Neural progenitor cell (in vitro differentiated cells): ENCODE data around the gene MAD1L1. TPM values are rescaled to one million over a fixed set of nuclear protein-coding genes. Genes with fewer than 3 reads are reported as not detected.

Experiments
- DNase-seq: peaks from one replicate; pipeline ENCODE4 v3.0.0-alpha.2; 2016; ENCODE audit warnings: low spot score
- H2AFZ ChIP-seq: fragments of 200-600 bp; sonication (generic); replicated peaks from 2 replicates; pipeline ENCODE4 v1.6.1; 2016; ENCODE audit warnings: antibody characterized with exemption
- H3F3A ChIP-seq: fragments of 200-600 bp; sonication (generic); 2 replicates; pipeline ENCODE4 v1.6.1; 2016; ENCODE audit warnings: antibody characterized with exemption, low read depth
- H3K27ac ChIP-seq: fragments of 200-600 bp; sonication (generic); 2 replicates; pipeline ENCODE4 v1.5.1; 2016; ENCODE audit warnings: mild to moderate bottlenecking
- H3K27me3 ChIP-seq: fragments of 200-600 bp; sonication (generic); 2 replicates; pipeline ENCODE4 v1.6.1; 2016; ENCODE audit warnings: mild to moderate bottlenecking, moderate library complexity
- H3K36me3 ChIP-seq: fragments of 200-600 bp; sonication (generic); 2 replicates; pipeline ENCODE4 v1.5.1; 2016
- H3K4me1 ChIP-seq: fragments of 200-600 bp; sonication (generic); 2 replicates; pipeline ENCODE4 v1.6.1; 2016; ENCODE audit warnings: mixed run types
- H3K4me2 ChIP-seq: fragments of 200-600 bp; sonication (generic); 2 replicates; pipeline ENCODE4 v1.6.1; 2016
- H3K4me3 ChIP-seq: fragments of 200-600 bp; sonication (generic); 2 replicates; pipeline ENCODE4 v1.5.1; 2016
- H3K79me2 ChIP-seq: fragments of 200-600 bp; sonication (generic); 2 replicates; pipeline ENCODE4 v1.6.1; 2016; ENCODE audit warnings: low read depth
- H3K9ac ChIP-seq: fragments of 200-600 bp; sonication (generic); 2 replicates; pipeline ENCODE4 v1.6.1; 2016
- H3K9me3 ChIP-seq: fragments of 200-600 bp; sonication (generic); 2 replicates; pipeline ENCODE4 v1.5.1; 2016; ENCODE audit warnings: low read depth
- H4K20me1 ChIP-seq: fragments of 200-600 bp; sonication (generic); 2 replicates; pipeline ENCODE4 v1.6.1; 2016; ENCODE audit warnings: low read depth
- H3K27ac Mint-ChIP-seq: 3 replicates; pipeline ENCODE4 v1.8.0; 2021; ENCODE audit warnings: mixed read lengths
- H3K27me3 Mint-ChIP-seq: 2 replicates; pipeline ENCODE4 v1.8.0; 2022; ENCODE audit warnings: low read depth, mild to moderate bottlenecking, inconsistent platforms, moderate library complexity, mixed read lengths; ENCODE audit not compliant: insufficient read depth
- H3K36me3 Mint-ChIP-seq: 3 replicates; pipeline ENCODE4 v1.8.0; 2021; ENCODE audit warnings: mixed read lengths
- H3K4me1 Mint-ChIP-seq: 3 replicates; pipeline ENCODE4 v1.8.0; 2021; ENCODE audit warnings: mixed read lengths
- H3K4me3 Mint-ChIP-seq: 3 replicates; pipeline ENCODE4 v1.8.0; 2021; ENCODE audit warnings: mild to moderate bottlenecking, moderate library complexity, mixed read lengths
- H3K9me3 Mint-ChIP-seq: 3 replicates; pipeline ENCODE4 v1.8.0; 2020; ENCODE audit warnings: mixed read lengths
- CTCF ChIP-seq: fragments of 200-600 bp; sonication (generic); IDR thresholded peaks from 2 replicates; pipeline ENCODE4 v1.5.1; 2017; ENCODE audit warnings: antibody characterized with exemption, mild to moderate bottlenecking
- EZH2 ChIP-seq: fragments of 200-600 bp; sonication (generic); IDR thresholded peaks from 2 replicates; pipeline ENCODE4 v1.6.1; 2017; ENCODE audit warnings: antibody characterized with exemption, mild to moderate bottlenecking, moderate library complexity
- EZH2phosphoT487 ChIP-seq: fragments of 200-600 bp; sonication (generic); IDR thresholded peaks from 2 replicates; pipeline ENCODE4 v1.6.1; 2017; ENCODE audit warnings: antibody characterized with exemption
- total RNA-seq: library from RNA; depleted of rRNA; stranded (reverse); fragments of >200 nt; gene quantifications from 2 replicates; pipeline ENCODE4 v1.2.3, GENCODE V29; 2015; ENCODE audit warnings: low replicate concordance

Gene MAD1L1
- total RNA-seq, 1 donor from 2014 or later, result 23.7 TPM

GRCh38 chr7:2050511-2050866 lies 182.3 kb downstream of the MAD1L1 start:
- Histone ChIP-seq H3F3A (no peaks in the 10 kb centered on the region), H3K27me3 (no peaks in the 10 kb centered on the region), H3K4me3 (no peak overlapping the region), H3K79me2 (no peaks in the 10 kb centered on the region), H2AFZ (no peak overlapping the region), H3K9ac (no peak overlapping the region), H4K20me1 (no peaks in the 10 kb centered on the region), H3K4me2 (no peak overlapping the region), H3K27ac (no peak overlapping the region), H3K9me3 (no peaks in the 10 kb centered on the region), H3K4me1 (no peaks in the 10 kb centered on the region), H3K36me3 (no peaks in the 10 kb centered on the region)
- peaks cover 19% of the 10 kb centered on the region for H3K4me1 Mint-ChIP-seq
- H3K27me3 Mint-ChIP-seq, result peaks cover 2% of the 10 kb centered on the region
- TF ChIP-seq EZH2 (no peak), EZH2phosphoT487 (no peak), CTCF (no peak)
- DNase-seq, result no peak
- H3K4me3 Mint-ChIP-seq, result no peak overlapping the region
- no peak overlapping the region for H3K27ac Mint-ChIP-seq
- H3K36me3 Mint-ChIP-seq, result peaks cover 6% of the 10 kb centered on the region
- no peaks in the 10 kb centered on the region for H3K9me3 Mint-ChIP-seq

- Mint-ChIP-seq H3K4me3 (no peak overlapping the region), H3K27me3 (no peaks in the 10 kb centered on the region), H3K27ac (no peak overlapping the region), H3K36me3 (peaks cover 6% of the 10 kb centered on the region), H3K4me1 (peaks cover 18% of the 10 kb centered on the region), H3K9me3 (no peaks in the 10 kb centered on the region)
- H3K36me3 ChIP-seq, result no peaks in the 10 kb centered on the region
- no peaks in the 10 kb centered on the region for H3F3A ChIP-seq
- H3K4me1 ChIP-seq, result no peaks in the 10 kb centered on the region
- no peak overlapping the region for H3K4me3 ChIP-seq
- H3K9me3 ChIP-seq, result no peaks in the 10 kb centered on the region
- TF ChIP-seq CTCF, result no peak
- no peak for TF ChIP-seq EZH2phosphoT487
- TF ChIP-seq EZH2, result no peak
- H3K9ac ChIP-seq, result no peak overlapping the region
- no peaks in the 10 kb centered on the region for H4K20me1 ChIP-seq
- no peak for DNase-seq
- no peak overlapping the region for H3K4me2 ChIP-seq
- no peak overlapping the region for H3K27ac ChIP-seq
- H3K27me3 ChIP-seq, result no peaks in the 10 kb centered on the region
- H3K79me2 ChIP-seq, result no peaks in the 10 kb centered on the region
- H2AFZ ChIP-seq, result no peak overlapping the region
Measured at GRCh38 chr7:2049782-2050510, 182.8 kb downstream of the MAD1L1 start.

GRCh38 chr7:2049111-2049781 lies 183.5 kb downstream of the MAD1L1 start:
- H3K79me2 ChIP-seq, result no peaks in the 10 kb centered on the region
- no peak overlapping the region for H3K4me3 ChIP-seq
- no peaks in the 10 kb centered on the region for H3K4me1 ChIP-seq
- no peak overlapping the region for H3K4me2 ChIP-seq
- Mint-ChIP-seq H3K36me3 (peaks cover 5% of the 10 kb centered on the region), H3K4me1 (peaks cover 16% of the 10 kb centered on the region), H3K27ac (no peak overlapping the region), H3K27me3 (no peaks in the 10 kb centered on the region), H3K9me3 (no peaks in the 10 kb centered on the region), H3K4me3 (no peak overlapping the region)
- no peaks in the 10 kb centered on the region for H3K9me3 ChIP-seq
- no peak overlapping the region for H2AFZ ChIP-seq
- H4K20me1 ChIP-seq, result no peaks in the 10 kb centered on the region
- no peak overlapping the region for H3K9ac ChIP-seq
- H3K27me3 ChIP-seq, result no peaks in the 10 kb centered on the region
- no peak overlapping the region for H3K27ac ChIP-seq
- DNase-seq, result no peak
- H3K36me3 ChIP-seq, result no peaks in the 10 kb centered on the region
- TF ChIP-seq EZH2 (no peak), EZH2phosphoT487 (no peak), CTCF (no peak)
- no peaks in the 10 kb centered on the region for H3F3A ChIP-seq
